DLD1 (cell line): ENCODE results near the gene ABAT.

Source experiments
- in situ Hi-C: cut with HindIII; loops from 2 replicates; pipeline ENCODE4 v1.10.0; 2017; ENCODE audit warnings: low sequenced_read_pairs

Gene ABAT

DNA sequence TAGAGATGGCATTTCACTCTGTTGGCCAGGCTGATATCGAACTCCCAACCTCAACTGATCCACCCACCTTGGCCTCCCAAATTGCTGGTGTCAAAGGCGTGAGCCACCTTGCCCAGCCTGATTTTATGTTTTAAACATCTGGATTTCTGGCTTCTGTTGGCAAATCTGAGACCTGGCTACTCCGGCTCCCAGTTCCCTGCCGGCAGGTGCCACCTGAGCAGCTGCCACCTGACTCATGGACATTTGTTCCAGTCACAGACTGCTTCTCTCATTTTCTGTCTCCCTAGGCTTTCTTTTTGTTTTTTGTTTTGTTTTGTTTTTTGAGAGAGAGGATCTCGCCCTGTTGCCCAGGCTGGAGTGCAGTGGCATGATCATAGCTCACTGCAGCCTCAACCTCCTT is 132.8 kb downstream of the ABAT start:
- in situ Hi-C loops, result loop anchor here (25.0 kb wide), 1 partner anchor 170 kb away; no protein-coding TSS in a partner anchor

DNA sequence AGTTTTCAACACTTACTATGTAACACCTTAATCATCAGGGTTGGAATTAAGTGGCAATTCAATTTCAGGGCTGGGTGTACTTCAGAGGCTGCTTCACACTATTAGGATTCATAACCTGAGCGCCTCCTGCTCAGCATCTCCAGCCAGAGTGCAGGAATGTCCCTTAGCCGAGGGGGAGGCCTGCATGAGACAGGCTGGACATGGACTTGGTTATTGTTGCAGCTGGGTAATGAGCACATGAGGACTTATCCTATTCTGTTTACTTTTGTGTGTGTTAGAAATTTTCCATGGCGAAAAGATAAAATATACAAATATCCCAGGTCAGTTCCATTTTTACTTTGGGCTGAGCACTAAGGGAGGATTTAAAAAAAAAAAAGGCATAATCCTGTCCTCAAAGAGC is 133.6 kb downstream of the ABAT start:
- in situ Hi-C loops, result loop anchor here (25.0 kb wide), 1 partner anchor 171 kb away; no protein-coding TSS in a partner anchor

DNA sequence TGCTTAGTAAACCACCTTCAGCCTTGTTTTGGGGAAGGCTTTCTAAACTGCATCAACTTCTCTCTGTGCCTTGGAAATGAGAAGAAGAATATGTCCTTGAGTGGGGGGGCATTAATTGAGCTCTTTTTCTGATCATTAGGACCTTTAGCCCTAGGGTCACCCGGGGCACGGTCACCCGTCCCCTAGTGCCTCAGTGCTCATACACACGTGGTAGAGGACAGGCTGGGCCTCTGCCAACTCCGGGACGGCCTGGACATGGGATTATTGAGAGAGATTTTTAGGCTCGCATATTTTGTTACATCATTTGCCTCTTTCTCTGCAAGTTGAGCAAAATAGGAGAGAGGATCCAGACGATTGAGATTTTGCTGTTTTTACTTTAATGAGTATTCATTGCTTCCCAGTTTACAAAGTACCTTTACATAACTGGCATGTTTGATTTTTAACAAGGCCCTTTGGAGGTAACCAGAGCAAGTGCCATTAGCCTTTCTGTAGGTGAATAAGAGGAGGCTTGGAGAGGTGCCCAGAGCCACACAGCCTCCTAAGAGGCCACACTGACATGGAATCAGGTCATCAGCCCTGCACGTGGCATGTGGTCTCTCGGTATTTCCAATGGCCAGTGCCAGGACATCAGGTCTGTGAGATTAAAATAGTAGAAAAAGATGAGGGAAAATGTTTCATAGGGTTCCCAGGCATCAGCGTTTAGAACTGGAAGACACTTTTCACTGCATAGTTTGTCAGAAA is 134.4 kb downstream of the ABAT start:
- in situ Hi-C loops, result loop anchor here (25.0 kb wide), 1 partner anchor 171 kb away; no protein-coding TSS in a partner anchor

DNA sequence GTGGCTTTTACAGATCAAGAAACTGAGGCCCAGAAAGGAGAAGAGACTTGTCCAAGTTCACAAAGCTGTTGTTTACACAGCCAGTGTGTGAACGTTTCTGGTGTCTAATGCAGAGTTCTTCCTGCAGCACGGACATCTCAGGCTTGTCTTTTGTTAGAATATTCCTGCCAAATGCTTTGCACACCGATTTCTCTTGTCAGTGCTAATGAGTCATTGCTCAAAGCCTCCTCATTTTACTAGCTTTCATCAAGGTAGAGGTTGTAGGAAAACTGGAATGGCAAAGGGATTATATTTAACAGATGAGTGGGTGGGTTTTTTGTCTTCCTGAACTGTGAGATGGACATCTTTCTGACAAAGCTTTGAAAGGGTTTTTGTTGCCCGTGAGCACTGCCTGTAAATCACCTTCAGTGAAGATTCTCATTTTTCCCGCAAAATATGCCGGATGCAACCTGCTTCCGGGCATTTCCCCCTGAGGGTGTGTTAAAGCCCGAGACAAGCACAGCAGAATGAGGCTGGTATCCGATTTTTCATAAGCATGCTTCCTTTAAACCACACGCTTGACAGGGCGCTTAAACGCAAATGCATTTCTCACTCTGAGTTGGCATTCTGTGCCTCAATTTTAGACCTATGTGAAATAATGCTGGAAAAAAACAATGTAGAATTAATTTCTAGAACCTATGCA is 137.9 kb downstream of the ABAT start:
- in situ Hi-C loops, result loop anchor here (25.0 kb wide), 1 partner anchor 175 kb away; no protein-coding TSS in a partner anchor

DNA sequence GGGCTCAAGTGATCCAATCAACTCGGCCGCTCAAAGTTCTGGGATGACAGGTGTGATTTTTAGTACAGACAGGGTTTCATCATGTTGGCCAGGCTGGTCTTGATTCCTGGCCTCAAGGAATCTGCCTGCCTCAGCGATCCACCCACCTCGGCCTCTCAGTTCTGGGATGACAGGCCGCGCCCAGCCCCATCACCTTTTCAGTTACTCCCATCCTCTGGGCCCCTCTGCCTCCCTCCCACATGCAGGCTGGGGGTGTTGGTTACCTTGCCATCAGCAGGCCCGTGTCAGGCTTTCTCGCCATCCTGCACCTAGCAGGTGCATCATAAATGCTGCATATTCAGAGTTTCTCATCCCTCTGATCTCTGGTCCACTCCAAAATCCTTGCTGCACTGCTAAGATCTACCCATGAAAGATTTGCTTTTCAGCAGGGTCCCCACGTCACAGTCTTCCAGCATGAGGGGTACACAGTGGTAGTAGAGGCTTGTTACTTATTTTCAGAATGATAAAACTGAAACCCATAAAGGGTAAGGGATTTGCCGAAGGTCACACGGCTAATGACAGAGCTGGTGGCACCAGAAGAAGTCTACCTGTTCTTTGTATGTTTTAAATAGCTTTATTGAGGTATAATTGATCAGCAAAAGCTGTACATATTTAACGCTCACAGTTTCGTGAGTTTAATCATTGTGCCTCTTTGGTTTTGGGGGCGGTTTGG is 139.8 kb downstream of the ABAT start:
- in situ Hi-C loops, result loop anchor here (25.0 kb wide), 1 partner anchor 177 kb away; no protein-coding TSS in a partner anchor

DNA sequence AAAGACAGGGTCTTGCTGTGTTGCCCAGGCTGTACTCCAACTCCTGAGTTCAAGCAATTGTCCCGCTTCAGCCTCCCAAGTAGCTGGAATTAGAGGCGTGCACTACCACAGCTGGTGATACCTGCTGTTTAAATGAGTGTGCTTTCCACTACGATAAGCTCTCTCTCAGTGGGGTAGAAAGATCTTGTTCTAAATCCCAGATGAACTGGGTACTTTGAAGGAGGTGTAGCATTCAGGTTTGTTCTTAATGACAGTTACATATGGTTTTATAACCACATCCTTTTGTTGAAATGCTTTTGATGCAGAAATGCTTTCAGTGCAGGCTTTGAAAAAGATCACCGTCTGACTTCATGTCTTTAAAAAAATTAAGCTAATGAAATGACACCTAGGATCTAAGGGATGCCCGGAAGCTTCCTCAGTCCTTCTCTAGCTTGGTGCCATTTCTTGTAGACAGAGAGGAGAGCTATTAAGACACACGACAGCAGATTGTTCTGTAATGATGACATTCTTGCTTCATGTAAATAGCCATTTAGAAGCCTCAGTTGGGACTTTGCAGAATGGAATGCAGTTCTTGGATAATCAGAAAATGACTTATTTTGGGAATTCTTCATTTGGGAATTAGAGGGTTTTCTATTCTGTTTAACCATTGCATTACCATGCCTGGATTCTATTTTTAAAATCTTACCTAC is 142.7 kb downstream of the ABAT start:
- in situ Hi-C loops, result loop anchor here (25.0 kb wide), 1 partner anchor 180 kb away; no protein-coding TSS in a partner anchor

DNA sequence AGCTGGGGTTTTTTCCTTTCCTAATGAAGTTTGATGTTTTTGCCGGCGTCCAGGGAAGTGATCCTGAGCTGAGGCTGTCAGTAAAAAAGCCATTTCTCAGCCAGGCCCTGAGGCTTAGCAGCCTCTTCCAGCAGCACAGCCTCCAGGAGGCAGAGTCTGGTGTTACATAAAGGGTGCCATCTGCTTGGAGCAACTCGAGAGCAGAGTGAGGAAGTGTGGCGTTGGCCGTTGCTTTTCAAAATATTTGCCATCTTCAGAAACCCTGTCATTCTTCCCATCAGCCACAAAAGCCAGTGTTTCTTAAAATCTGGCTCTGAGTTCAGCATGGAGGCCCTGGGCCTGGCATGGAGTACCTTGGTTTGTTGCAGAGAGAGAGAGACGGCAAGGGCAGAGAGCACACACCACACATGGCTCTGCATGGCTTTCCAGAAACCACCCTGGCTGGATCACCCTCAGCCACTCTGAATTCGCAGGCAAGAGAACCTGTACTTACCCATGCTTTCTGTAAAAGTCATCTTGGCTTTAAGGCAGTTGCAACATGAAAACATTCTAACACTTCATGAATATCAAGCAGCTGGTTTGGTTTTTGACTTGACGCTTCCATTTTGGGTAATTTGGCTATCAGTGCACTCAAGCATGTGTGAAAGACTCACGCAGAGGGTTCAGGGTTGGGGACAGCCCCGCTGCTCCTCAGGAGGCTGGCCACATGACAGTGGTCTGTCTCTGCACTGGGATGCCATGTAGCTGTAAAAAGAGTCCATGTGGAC is 144.3 kb downstream of the ABAT start:
- in situ Hi-C loops, result loop anchor here (25.0 kb wide), 1 partner anchor 181 kb away; no protein-coding TSS in a partner anchor

DNA sequence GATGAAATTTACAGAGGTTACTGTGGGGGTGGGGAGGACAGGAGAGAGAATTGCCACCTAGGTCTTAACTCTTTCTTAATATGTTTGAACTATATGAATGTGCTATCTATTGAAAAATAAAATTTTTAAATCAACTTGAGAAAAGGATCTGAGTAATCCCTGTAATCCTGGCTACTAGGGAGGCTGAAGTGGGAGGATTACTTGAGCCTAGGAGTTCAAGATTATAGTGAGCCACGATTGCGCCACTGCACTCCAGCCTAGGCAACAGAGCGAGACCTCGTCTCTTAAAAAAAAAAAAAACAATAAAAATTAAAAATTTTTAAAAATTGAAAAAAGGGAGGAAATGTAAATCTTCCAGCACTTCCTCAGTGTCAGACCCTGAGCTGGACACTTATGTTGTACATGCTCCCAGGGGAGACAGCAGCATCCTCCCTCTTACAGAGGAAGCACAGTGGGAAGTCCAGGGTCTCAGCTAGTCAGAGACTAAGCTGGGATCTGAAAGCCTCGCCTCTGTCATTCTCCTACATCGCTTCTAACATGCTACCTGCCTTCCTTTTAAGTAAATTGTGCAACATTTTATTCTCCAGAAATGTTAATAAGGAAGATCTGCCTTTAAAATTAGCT is 145.1 kb downstream of the ABAT start:
- in situ Hi-C loops, result loop anchor here (25.0 kb wide), 1 partner anchor 182 kb away; no protein-coding TSS in a partner anchor

DNA sequence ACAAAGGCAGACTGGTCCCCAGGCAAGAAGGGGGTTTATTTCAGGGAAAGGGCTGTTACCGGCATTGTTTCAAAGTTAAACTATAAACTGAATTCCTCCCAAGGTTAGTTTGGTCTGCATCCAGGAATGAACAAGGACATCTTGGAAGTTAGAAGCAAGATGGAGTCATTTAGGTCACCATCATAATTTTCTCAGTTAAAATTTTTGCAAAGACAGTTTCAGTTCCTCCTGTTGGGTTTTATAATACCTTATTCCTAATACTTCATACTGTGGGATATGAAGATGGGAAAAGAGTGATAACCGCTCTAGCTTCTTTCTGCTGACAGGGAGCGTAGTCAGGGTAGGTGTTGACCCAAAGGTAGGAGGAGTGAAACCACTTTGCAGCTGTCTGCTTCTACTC is 148.0 kb downstream of the ABAT start:
- in situ Hi-C loops, result loop anchor here (25.0 kb wide), 1 partner anchor 185 kb away; no protein-coding TSS in a partner anchor

DNA sequence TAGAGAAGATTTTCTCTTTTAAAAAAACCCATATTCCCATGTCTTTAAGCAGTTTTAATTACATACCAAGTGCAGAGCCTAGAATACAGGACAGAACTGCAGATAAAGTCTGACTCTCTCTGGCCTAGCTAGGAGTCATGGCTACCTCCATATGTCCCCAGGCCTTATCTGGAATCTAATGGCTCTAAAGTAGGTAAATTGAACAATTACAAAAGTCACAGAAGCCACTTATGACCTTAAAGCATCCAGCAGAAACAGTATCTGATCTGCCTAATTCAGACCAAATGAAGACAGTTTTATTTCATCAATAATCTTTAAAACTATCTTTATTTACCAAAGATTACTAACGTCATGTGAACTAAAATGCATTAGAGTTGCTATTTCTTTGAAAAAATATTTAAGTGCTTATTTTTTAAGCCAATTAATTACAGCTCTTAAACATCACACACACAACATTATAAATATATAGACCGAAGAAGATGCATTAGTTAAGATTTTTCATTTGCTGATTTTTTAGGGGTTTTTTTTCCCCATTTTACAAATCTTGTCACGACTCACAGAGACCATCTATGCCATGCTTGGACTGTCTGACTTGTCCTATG is 152.0 kb downstream of the ABAT start:
- in situ Hi-C loops, result no loop called here

DNA sequence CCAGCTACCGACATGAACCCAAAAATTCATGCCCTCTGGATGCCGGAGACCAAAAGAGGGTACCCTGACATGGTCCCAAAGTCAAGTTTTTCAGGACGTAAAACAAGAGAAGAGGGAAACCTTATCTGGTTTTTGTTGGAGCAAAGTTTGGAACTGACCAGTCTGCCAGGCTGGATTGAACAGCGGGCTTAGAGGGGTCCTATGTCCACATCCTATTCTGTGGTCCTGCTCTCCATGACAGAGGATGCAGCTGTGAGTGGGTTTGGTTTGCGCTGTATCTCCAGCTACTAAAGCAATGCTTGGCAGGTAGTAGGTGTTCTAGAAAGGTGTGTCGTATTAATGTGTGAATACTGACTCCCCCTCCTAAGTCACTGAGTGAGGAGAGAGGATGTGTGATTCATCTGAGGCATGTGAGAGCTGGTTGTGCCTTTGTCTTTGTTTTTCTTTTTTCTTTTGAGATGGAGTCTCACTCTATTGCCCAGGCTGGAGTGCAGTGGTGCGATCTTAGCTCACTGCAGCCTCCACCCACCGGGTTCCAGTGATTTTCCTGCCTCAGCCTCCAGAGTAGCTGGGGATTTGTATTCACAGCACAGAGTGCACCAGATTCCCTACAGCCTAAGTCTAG is 154.2 kb downstream of the ABAT start:
- in situ Hi-C loops, result no loop called here

DNA sequence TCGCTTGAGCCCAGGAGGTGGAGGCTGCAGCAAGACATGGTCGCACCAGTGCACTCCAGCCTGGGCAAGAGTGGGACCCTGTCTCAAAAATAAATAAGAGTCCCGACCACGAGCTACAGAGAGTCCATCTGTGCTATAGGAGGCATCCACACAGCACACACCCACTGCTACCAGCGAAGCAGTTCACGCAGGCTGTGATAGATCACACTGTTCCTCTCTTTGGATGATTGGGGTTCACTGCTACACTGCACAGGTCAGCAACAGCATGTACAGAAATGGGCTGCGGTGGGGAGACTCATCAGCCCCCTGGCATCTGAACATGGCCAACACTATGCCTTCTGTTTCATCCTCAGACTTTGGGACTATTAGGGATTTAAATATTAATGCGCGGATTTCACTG is 157.0 kb downstream of the ABAT start:
- in situ Hi-C loops, result no loop called here

DNA sequence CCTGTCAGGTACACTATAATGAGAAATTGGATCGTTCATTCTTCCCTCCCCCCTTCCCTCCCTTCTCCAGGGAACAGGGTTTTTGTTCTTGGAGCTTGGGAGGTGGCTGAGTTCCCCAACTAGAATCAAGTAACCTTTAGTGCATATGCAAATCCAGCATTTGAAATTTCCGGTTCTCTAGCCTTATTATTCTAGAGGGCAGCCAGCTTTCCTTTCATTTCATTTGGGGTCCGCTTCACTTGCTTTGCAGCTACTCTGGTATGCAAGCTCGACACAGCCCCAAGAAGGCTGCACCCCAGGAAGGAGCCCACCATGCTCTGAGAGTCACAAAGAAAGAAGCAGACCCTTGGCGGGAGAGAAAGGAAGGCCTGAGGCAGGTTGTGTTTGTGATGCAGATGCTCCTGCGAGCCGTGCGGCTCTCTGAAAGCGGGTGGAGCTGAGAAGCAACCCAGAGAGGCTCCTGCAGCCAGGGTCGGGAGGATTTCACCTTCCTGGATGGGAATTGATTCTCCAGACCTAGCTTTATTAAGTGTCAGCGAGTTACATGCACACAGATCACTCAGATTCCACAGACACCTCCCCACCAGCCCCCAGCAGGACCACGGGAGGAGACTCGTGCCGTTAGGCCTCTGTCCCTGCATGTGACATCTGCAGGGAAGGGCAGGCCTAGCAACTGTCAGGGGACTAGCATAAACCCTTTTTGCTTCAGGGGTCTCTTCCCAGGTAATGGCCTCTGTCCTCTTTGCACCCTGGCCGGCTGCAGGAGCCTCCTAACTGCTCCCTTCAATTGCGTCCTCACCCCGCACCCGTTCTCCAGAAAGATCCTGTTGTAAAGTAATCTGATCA is 157.7 kb downstream of the ABAT start:
- in situ Hi-C loops, result no loop called here

DNA sequence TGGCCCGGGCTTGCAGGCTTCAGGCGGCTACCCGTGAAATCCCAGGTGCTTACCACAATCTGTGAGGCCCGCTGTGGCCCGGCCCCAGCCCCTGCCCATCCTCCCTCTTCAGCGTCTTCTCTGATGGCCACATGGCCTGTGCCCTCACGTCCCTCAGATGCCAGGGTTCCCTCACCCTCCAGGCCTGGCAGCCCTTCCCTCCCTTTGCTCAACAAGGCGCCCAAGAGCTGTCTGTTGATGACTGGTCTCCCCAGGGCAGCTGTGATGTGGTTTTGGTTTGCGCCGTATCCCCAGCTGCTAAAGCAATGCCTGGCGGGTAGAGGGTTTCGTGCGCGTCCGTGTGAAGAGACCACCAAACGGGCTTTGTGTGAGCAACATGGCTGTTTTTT is 158.3 kb downstream of the ABAT start:
- in situ Hi-C loops, result no loop called here
